H7 (cell line): ENCODE measurements around the gene SND1. TPM values are rescaled to one million over a fixed set of nuclear protein-coding genes. Genes with fewer than 3 reads are reported as not detected.
"Not testable (repeated sequence)": the region's sequence is repeated elsewhere in the genome, so short reads cannot be mapped to it uniquely, and the experiment has no call there.

Experiments used
- DNase-seq: peaks from one replicate; pipeline ENCODE4 v3.0.0; 2012
- H3K27me3 ChIP-seq: 2 replicates; pipeline ENCODE4 v1.6.0; 2011; ENCODE audit warnings: mild to moderate bottlenecking, low read length; ENCODE audit not compliant: control insufficient read depth, insufficient read depth
- H3K36me3 ChIP-seq: replicated peaks from 2 replicates; pipeline ENCODE4 v1.5.1; 2011; ENCODE audit warnings: low read length; ENCODE audit not compliant: control insufficient read depth, insufficient read depth
- H3K4me3 ChIP-seq: 2 replicates; pipeline ENCODE4 v1.5.1; 2011; ENCODE audit warnings: low read depth, mild to moderate bottlenecking, control low read depth, low read length, moderate library complexity; ENCODE audit not compliant: insufficient read depth
- total RNA-seq: library from RNA; depleted of rRNA; stranded (reverse); fragments of >200 nt; shearing (Covaris generic); gene quantifications from 2 replicates; pipeline ENCODE4 v1.2.3, GENCODE V29; 2014

Gene SND1
- total RNA-seq, 1 experiment from 2014 or later, result 196 TPM

DNA sequence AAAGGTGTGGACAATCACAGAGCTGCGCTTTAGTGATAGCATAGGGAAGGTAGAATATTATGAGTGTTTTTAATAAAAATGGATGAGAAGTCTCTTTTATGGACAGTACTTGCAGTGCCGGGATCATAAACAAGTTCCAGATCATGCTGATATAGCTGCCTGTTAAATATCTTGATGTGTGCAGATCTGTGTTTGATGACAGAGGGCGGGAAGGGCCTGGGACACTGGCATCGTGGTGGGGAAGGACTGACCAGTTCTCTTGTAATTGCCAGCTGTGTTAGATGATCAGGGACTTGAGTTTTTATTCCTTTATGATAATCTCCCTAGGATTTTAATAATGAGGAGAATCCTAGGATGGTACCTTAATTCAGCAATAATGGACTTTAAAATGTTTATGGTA, 14.6 kb downstream of the SND1 start:
- Histone ChIP-seq H3K36me3 (no peaks in the 10 kb centered on the region; the same call in none of the 2 replicates), H3K4me3 (no peak overlapping the region), H3K27me3 (no peaks in the 10 kb centered on the region)
- DNase-seq, result no peak

DNA sequence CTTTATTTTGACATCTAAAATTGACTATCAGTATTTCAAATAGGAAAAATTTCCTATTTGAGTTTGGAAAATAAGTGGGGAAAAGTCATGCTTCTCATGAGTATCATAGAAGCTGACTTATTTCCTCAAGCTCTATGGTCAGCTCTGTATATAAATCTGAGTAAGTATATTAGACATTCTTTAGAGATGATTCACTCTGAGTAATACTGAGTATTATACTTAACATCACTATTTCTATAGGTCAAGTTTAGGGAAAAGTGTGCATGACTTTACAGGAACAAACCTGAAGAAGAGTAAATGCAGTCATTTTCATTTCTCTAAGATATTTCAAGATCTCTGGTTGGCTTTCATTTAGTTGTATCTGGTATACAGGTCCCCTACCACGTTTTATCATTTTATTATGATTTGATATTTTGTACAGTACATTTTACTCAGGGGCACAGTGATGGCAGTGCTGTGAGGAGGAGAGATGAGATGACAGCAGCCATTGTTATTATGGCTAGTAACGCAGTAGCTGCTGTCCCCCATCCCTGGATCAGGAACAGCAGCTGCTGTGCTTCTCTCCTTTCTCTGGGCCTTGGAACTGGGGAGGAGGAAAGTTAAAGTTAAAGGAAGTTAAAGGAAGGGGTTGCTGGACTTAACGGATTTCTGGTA, 15.2 kb downstream of the SND1 start:
- H3K27me3 ChIP-seq, result no peaks in the 10 kb centered on the region
- no peak for DNase-seq
- H3K4me3 ChIP-seq, result no peak overlapping the region
- H3K36me3 ChIP-seq, result no peaks in the 10 kb centered on the region; the same call in none of the 2 replicates

DNA sequence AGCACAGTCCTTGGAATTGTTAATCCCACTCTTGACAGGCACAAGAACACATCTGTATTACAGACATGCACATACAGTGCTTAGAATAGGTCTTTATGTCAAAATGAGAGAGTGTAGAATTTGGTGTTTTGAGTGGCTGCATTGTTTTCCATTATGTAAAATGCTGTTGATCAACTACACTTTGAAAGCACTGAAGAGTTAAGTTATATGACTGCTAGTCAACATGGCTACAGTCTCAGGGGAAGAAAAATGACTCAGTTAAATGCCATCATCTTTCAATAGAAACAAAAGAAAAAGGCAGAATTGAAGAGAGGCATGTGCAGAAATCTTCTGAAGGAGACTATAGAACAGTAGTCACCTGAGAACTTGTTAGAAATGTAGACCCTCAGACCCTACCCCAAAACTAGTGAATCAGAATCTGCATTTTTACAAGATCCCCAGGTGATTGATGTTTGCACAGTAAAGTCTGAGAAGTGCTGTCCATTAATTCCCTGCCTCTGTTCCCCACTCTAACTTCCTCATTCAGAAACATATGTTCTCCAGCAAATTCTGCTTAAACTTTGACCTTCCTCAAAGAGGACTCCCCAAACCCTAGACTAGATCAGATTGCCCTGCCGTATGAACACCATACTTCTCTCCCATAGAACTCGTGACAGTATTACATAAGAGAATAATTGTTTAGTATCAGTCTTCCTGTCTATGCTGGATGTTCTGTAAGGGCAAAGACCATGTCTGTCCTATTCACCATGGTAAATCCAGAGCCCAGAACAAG, 16.0 kb downstream of the SND1 start:
- DNase-seq, result no peak
- Histone ChIP-seq H3K4me3 (no peak overlapping the region), H3K36me3 (no peaks in the 10 kb centered on the region; the same call in none of the 2 replicates), H3K27me3 (no peaks in the 10 kb centered on the region)

DNA sequence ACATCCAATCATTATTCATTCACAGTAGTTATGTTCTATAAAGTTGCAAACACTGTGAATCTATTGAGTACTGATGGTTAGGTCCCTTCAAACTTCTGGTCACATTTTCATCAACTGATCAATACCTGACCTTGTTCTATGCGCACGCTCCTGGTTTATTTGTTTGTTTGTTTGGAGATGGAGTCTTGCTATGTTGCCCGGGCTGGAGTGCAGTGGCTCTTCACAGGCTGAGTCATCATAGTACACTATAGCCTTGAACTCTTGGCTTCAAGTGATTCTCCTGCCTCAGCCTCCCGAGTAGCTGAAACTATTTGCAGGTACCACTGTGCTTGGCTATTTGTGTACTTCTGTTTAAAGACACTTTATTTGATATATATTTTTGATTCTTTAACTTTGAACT, 19.3 kb downstream of the SND1 start:
- DNase-seq, result no peak
- Histone ChIP-seq H3K36me3 (no peaks in the 10 kb centered on the region), H3K4me3 (no peak overlapping the region), H3K27me3 (no peaks in the 10 kb centered on the region)

DNA sequence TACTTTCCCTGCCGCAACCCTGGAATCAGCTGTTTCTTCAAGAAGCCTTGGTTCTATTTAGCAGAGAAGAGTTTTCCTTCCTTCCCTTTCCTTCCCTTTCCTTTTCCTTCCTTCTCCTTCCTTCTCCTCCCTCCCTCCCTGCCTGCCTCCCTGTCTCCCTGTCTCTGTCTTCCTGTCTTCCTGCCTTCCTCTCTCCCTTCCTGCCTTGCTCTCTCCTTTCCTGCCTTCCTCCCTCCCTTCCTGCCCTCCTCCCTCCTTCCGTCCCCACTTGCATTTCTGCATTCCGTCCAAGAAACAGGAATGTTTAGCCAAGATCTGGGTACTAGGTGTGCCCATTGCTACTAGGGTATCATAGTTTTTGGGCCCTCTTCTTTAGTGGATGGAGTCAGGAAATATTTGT, 21.9 kb downstream of the SND1 start:
- H3K4me3 ChIP-seq, result no peak overlapping the region
- H3K36me3 ChIP-seq, result no peaks in the 10 kb centered on the region
- no peak for DNase-seq
- H3K27me3 ChIP-seq, result no peaks in the 10 kb centered on the region

DNA sequence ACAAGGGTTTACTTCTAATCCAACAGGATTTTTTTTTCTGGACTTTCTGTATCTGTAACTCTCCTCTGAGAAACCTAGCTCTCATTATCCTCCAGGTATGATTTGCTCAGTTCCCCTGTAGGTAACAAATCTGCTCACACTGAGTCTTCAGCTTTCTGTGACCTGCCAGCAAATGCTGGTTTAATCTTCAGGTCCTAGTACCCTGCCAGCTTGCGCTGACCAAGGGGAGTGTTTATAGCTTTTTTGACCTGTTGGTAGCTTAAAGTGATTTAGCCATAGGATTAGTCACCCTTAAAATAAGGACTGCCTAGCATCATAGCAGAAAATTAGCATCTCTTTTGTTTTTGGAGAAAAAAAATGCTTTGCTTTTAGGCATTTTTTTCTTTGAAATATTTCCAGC, 22.4 kb downstream of the SND1 start:
- Histone ChIP-seq H3K36me3 (no peaks in the 10 kb centered on the region), H3K4me3 (no peak overlapping the region), H3K27me3 (no peaks in the 10 kb centered on the region)
- DNase-seq, result no peak

DNA sequence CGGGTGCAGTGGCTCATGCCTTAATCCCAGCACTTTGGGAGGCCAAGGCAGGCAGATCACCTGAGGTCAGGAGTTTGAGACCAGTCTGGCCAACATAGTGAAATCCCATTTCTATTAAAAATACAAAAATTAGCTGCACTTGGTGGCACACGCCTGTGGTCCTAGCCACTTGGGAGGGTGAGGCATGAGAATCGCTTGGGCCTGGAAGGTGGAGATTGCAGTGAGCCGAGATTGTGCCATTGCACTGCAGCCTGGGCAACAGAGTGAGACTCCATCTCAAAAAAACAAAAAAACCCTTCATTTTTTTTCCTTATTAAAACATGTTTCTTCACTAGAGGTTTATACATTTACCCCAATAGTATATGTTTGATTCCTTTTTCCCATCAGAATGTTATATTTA, 22.9 kb downstream of the SND1 start:
- H3K27me3 ChIP-seq, DNase-seq, H3K4me3 ChIP-seq, H3K36me3 ChIP-seq: not testable (repeated sequence)

DNA sequence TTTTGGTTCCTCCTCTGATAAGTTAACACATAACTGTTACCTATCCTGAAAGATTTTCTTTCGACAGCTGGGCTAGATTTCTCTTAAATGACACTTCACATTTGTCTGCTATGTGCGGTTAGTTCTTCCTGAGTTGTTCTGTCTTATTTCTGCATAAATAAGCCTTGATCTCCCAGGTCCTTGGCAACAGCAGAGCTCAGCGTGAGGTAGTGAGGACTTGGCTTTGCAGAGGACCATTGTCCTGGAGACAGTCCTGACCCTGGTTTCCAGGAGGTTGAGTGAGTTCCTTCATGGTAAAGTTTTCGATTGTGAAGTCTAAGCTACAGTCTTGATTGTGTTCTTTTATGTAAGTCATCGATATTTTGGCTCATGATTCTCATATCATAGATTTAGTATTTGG, 23.7 kb downstream of the SND1 start:
- Histone ChIP-seq H3K4me3 (no peak overlapping the region), H3K36me3 (no peaks in the 10 kb centered on the region), H3K27me3 (no peaks in the 10 kb centered on the region)
- DNase-seq, result no peak

DNA sequence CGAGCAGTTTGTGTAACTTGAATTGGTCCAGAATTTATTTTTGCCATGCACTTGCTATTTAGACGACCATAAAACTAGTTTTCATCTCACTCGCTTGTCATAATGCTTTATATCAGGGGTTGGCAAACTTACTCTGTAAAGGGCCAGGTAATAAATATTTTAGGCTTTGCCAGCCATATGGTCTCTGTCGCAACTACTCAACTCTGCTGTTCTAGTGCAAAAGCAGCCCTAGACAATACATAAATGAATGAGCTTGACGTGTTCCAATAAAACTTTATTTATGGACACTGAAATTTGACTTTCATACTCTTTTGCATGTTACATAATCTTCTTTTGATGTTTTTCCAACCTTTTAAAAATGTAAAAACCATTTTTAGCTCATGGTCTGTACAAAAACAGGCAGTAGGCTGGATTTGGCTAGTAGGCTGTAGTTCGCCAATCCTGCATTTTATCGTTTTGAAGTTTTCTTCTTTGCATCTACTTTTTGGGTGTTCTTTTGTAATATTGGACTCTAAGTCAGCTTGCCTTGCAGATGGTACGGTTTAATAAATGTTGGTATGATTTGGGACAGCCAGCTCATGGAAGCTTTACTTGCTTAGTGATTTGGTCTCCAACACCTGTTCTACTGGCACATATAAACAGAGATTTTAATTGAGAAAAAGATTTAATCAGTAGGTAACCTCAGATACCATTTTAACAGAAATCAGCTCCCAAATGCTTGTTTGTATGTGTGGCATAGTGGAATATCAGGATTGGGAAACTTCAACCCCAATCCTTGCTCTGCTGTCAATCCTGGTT, 25.6 kb downstream of the SND1 start:
- no peak for DNase-seq
- Histone ChIP-seq H3K36me3 (no peaks in the 10 kb centered on the region), H3K4me3 (no peak overlapping the region), H3K27me3 (no peaks in the 10 kb centered on the region)

DNA sequence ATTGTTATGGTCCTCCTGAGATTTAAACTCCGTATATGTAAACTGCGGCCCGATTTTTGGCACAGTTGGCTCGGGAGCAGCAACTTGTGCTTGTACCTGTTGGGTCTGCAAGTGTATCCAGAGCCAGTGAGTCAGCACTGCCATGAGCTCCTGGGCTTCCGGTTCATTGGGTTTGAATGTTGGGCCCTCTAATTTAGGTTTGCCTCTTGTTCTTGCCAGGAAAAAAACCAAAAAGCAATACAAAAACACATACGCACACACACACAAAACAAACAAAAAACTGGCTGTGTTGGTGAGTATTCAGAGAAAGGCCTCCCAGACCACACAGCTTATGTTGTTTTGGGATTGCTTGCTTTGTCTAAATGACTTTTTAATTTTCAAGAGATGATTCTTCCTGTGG, 26.3 kb downstream of the SND1 start:
- no peak overlapping the region for H3K4me3 ChIP-seq
- no peaks in the 10 kb centered on the region for H3K36me3 ChIP-seq
- H3K27me3 ChIP-seq, result no peaks in the 10 kb centered on the region
- DNase-seq, result no peak

DNA sequence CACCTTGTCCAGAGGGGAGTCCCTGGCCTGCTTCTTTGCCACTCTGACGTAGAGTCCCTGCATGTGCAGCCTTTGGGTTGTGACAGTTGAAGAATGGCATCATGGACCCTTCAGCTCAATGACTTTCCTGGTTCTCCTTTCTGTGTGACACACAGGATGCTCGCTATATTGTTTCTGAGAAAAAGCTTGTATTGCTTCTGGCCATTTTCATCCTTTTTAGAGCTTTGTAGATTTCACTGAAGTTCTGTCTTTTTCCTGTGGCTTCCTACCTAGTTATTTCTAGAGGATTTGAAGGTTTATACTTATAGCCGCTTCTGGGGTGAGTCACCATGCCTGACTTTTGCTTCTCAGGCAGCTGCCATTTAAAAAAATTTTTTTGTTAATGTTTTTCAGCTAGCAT, 27.0 kb downstream of the SND1 start:
- DNase-seq, result no peak
- H3K4me3 ChIP-seq, result no peak overlapping the region
- H3K36me3 ChIP-seq, result no peaks in the 10 kb centered on the region
- no peaks in the 10 kb centered on the region for H3K27me3 ChIP-seq

DNA sequence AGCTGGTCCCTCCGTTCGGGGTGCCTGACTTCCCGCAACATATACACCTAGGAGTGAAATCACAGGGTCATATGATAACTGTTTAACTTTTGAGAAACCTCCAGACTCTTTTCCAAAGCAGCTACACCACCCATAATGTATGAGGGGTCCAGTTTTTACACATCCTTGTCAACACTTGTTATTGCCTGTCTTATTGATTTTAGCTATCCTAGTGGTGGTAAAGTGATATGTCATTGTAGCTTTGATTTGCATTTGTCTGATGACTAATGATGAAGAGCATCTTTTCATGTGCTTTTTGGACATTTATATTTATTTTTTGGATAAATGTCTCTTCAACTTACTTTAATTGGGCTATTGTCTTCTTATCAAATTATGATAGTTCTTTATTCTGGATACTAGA, 29.0 kb downstream of the SND1 start:
- no peaks in the 10 kb centered on the region for H3K36me3 ChIP-seq

DNA sequence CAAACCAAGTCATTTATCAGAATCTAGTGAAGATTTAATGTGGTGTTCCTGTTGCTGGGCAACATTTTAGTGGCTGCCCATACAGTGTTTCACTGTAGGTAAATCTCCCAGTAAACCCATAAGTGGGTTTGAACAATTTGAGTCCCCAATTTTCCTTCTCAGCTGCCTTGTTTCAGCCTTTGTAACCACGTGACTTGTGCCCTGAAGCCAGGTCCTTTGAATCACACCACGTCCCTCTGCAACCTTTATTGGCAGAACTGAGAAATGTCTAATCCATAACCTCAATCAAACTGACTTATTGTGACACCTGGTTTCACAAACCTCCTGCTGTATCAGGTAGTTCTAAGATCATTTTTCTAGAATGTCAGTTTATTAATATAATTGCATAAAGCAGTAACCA, 30.1 kb downstream of the SND1 start:
- H3K36me3 ChIP-seq, result no peaks in the 10 kb centered on the region
- DNase-seq, result no peak
- no peaks in the 10 kb centered on the region for H3K27me3 ChIP-seq
- no peak overlapping the region for H3K4me3 ChIP-seq

More for the DNA sequence above, 29.0 kb downstream of the SND1 start:
- DNase-seq, result no peak
- Histone ChIP-seq H3K27me3 (no peaks in the 10 kb centered on the region), H3K4me3 (no peak overlapping the region)

DNA sequence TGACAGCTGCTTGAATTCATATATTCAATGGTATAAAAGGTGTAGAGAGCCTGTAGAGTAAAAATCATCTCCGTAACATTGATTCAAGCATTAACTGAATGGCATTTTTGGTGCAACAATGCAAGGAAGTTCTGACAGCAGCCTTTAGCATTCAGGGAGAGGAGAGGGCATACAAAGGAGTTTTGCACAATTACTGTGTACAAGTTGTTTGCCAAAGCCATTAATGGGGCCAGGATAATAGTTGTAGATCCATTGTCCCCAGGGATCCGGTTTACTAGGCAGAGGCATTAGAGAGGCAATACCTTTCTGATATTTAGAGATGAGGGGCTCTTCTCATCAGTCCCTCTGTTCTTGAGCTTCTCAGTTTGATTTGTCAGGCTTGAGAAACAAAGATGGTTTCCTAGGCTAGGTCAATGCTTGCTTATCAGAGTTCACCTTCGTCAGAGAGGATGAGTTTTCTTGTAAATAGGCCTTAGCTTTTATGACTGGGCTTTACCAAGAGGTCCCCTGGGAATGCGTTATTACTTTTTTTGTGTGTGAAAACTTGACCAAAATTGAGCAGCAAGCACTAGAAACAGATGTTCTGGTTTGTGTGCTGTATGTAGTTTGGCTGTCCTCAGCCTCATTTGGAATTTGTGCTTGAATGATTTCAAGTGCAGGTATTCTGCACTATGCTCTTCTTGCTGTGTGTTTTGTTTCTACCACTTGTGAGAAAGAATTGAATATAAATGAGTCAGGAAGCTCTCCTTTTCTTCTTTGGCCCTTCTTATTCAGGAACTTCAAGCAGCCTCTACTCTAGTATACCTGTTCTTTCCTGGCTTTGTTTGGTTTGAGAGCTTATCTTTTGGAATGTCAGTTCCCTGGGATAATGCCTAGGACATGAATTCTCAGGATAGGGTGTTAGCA, 32.0 kb downstream of the SND1 start:
- H3K4me3 ChIP-seq, result no peak overlapping the region
- DNase-seq, result peak; percentile 6
- no peaks in the 10 kb centered on the region for H3K27me3 ChIP-seq
- H3K36me3 ChIP-seq, result no peaks in the 10 kb centered on the region; the same call in 1 of the 2 replicates
